NCI-H1092 (cell line): Measurements from ENCODE around the gene RNGTT.
"Not testable (repeated sequence)": the region's sequence is repeated elsewhere in the genome, so short reads cannot be mapped to it uniquely, and the experiment has no call there.

ENCODE experiments used
- DNase-seq: peaks from one replicate; lab custom pipeline; 2025; lab: John Stamatoyannopoulos, UW

Gene RNGTT

DNA sequence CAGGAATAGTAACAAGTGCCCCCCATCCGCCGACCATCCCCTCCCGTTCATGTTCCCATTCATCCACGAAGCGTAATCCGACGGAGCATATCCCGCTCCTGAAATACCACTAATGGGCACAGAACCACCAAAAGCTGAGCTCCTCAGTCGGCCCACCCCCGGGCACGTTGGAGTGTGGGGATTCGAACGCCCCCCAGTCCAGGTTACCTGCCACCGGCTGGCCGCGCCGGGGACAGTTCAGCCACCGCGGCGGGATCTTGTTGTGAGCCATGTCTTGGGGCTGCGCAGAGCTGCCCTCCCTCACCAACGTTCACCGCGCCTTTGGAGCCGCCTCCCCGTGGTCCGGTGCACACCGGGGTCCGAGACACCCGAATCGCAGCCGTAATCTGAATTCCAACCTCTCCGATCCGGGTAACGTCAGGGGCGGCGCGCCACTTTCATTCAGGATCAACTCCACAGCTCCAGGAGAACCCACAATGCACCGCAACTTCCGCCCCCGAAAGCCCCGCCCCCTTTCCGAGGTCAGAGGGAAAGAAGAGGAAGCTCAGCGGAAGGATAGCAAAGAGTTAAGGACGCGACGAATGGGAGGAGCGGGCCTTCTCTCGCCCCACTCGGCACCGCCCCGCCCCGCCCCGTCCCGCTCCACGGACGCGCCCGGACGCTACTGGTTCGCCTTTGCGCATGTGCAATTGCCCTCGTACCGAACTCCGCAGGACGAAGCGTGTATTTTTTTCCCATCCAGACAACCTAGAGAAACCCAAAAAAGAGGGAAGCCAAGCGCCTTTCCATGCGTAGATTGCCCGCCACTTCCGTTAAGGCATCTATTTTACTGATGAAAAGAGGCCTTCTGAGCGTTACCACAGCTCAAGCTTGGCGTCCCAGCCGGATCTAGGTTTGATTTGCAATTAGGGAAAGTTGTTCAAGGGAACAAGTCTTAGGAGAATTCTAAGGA is at the start of gene RNGTT:
Gene RNGTT (minus strand): TSS at position 480 of the 952 bp plus-strand sequence. CDS start 209 bp downstream, at position 271.
- DNase-seq = peak; percentile 95

DNA sequence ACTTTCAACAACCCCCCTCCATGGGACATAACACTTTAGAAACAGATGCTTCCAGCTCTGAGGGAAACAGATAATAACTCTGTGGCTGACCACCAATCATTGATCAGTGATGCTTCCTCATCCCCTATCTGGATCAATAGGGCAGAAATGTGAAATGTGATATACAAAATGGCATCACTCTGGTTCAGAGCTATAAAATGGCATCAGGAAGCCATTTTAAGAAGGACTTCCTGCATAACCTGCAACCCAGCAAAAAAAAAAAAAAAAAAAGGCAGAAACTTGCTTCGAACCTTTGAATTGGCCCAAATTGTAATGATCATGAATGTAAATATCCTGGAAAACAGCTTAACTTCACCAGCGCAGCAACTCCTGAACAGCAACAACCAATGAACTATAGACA is 48.0 kb upstream of the RNGTT start:
- DNase-seq = no peak

DNA sequence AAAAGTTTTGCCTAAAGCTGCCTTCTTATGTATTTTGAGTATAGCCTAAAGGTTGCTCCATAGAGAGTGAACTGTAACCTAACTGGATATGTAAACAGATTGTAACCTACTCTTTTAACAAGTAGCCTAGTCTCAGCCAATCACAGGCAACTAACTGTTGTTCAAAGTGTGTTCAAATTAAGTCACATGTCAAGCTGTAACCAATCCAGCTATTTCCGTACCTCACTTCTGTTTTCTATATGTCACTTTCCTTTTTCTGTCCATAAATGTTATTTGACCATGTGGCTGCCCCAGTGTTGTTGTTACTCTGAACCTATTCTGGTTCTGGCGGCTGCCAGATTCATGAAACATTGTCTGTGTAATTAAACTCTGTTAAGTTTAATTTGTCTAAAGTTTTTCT is 47.4 kb upstream of the RNGTT start:
- no peak for DNase-seq

DNA sequence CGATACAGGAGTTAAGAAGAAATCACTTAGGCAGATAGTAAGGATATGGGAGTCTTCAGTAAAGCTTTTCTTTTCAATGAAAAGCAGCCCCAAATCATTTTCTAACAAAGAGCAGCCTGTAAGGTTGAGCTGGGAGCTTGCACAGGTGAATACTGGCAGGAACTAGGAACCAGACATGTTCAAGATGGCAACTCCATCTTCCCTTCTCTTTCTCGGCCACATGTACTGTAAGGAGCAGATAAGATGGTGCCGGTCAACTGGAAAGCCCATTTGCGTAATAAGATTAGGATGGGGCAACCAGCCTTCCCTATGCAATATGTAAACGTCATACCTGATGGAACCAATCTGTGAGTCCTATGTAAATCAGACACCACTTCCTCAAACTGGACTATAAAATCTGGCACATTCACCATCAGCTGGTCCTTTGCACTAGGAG is 46.2 kb upstream of the RNGTT start:
- DNase-seq = no peak

DNA sequence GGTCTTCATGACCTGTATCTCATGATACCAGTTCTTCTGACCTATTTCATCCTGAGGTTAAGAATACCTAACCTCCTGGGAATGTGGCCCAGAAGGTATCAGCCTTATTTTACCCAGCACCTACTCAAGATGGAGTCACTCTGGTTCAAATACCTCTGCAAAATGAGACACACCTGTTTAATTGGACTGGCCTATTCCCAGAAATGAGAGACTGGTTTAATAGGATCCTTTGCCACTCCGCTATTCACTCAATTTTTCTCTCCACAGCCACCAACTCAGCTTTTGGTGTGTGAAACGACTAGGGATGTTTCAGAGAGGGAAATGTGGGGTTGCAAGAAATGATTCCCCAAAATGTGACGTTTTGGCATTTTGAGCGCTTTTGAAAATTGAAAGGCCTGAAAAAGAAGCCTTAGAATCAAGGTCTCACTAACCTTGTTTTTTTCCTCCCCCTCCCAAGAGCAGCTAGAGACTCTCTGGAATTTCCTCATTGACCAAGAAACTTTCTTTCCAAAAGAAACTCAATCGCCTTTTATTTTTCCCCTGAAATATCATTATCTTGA is 45.5 kb upstream of the RNGTT start:
- DNase-seq = no peak

DNA sequence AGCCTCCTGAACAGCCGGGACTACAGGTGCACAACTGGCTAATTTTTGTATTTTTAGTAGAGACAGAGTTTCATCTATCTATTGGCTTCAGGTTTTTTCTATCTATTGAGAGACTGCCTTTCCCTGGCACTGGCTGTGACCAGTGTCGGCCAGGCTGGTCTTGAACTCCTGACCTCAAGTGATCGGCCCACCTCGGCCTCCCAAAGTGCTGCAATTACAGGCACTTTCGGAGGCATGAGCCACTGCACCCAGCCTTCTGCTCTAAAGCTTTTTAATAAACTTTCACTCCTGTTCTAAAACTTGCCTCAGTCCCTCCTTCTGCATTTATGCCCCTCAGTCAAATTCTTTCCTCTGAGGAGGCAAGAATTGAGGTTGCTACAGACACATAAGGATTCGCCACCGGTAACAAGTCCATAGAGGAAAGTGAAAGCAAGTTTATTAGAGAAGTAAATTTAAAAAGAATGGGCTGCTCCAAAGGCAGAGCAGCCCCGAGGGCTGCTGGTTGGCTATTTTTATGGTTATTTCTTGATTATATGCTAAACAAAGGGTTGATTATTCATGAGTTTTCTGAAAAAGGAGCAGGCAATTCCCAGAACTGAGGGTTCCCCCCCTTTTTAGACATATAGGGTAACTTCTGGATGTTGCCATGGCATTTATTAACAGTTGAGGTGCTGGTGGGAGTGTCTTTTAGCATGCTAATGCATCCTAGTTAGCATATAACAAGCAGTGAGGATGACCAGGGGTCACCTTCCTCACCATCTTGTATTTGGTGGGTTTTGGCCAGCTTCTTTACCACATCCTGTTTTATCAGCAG is 44.8 kb upstream of the RNGTT start:
- no peak for DNase-seq

DNA sequence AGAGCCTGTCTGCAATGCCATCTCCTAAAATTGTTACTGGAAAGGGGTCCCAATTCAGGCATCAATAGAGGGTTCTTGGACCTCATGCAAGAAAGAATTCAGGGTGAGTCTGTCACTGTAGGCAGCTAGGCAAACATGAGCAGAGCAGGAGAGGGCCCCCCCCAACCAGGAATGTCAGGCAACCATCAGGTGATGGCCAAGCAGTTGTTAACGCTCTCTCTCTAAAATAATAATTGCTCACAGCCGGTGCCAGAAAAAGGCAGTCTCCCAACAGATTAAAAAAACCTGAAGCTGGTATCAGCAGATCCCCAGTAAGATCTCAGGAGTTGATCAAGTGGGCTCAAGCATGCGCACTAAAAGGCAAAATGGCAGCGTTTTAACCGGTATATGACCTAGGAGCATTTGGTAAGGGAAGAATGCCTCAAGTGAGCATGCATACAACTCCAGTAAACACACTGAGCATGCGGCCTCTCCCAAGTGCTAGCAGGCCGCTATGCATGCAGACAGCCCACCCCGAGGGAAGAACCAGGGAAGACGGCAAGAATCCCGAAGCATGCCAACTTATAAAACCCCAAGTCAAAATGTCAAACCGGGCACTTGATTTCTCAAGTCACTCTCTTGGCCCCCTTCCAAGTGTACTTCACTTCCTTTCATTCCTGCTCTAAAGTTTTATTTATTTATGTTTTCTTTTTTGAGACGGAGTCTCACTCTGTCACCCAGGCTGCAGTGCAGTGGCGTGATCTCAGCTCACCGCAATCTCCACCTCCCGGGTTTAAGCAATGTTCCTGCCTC is 44.0 kb upstream of the RNGTT start:
- no peak for DNase-seq

DNA sequence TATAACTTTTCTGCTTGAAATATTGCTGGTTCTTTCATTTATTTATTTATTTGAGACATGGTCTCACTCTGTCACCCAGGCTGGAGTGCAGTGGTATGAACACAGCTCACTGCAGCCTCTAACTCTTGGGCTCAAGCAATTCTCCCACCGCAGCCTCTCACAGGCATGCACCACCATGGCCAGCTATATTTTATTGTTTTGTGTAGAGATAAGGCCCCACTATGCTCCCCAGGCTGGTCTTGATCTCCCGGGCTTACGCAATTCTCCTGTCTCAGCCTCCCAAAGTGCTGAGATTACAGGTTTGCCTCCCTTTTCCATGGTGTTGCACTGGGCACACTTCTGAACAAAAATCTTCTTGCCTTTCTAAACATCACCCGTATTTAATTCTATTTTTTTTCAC is 39.1 kb upstream of the RNGTT start:
- DNase-seq = no peak

DNA sequence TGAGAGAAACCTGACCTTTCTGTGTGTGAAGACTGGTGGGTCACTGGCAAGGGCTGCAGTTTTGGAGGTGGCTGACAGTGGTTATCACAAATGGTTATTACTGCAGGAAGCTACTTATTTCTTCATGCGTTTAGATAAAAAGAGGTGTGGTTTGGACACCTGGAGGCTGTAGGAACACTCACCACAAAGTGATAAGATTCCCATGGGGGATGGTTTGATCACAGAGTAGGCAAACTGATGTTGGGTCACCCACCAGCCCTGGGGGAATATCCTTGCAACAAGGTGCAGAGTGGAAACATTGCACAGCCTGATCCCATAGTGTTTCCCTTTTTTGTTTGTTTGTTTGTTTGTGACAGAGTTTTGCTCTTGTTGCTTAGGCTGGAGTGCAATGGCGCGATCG is 33.9 kb upstream of the RNGTT start:
- no peak for DNase-seq

DNA sequence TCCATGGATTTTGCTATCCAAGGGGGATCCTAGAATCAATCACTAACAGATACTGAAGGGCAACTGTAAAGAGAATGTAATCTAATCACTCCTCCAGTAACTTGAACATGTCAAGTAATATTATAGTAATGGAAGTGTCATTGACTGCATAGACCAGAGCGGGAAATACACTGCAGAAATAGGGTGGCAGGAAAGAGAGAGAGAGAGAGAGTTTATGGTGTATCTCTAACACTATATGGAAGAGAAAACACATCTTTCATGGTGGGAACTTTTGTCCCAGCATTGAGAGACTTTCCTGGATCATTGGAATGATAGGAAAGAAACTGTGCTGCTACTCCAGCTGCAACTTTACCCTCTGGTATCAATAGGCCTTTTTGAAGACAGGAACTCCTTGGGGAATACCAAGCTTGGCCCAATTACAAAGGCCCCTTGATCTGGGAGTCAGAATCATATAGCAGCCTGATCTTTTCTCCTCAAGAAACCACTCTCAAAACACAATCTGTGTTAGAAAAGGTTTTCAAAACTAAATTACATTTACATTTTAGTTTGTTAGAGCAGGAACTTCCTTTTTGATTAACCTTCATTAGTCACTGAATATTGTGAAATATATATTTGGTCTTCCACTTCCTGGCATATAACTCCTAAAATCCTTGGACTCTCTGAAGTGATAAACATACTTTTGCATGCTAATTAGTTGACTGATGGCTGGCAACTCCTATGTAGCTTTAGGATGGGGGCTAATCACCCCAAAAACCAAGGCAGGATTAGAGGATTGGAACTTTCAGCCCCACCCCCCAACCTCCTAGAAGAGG is 29.5 kb upstream of the RNGTT start:
- DNase-seq = no peak

DNA sequence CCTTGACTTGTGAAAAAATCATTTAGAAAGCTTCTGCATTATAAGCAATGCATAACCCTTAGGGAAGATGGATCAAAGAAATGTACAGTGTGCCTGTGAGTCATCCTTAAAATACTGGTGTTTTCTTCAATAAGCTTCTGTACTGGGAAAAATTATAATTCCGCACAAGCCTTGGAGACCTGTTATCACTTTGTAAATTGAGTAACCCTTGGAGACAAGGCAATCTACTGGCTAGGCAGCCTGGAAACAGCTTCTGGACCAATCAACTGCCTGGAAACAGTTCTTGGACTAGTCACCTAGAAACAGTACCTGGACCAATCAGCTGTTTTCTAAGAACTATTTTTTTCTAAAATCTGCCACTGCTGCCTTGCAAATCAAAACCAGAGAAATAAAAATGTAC is 25.8 kb upstream of the RNGTT start:
- no peak for DNase-seq

DNA sequence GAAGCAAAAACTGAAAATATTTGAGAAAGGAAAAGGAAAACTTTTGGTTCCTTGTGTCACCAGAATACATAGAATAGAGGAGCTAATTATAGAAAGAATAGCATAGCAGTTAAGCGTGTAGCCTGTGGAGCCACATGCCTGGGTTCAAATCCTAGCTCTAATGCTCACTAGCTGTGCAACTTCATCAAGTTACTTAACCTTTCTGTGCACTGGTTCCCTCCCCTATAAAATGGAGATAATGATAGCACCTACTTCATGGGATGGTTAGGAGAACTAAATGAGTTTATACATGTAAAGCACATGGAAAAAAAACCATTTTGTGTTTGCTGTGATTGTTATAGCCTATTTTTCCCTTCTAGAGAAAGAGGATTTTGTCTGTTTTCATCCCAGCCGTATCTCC is 24.5 kb upstream of the RNGTT start:
- DNase-seq = no peak

DNA sequence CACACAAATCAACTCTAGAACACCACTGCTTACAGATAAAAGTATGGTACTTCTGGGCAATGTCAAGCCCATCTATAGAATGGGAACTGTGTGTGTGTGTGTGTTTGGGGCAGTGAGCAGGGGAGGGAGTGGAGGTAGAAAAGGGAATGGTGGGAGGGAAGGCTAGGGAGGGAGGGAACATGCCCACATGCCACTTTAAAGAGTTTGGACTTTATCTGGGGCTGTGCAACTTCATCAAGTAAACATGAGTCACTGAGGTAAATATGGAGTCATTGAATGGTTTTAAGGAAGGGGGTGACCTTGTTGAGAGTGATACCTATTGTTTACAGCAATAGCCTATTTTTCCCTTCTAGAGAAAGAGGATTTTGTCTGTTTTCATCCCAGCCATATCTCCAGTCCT is 22.5 kb upstream of the RNGTT start:
- DNase-seq = no peak

DNA sequence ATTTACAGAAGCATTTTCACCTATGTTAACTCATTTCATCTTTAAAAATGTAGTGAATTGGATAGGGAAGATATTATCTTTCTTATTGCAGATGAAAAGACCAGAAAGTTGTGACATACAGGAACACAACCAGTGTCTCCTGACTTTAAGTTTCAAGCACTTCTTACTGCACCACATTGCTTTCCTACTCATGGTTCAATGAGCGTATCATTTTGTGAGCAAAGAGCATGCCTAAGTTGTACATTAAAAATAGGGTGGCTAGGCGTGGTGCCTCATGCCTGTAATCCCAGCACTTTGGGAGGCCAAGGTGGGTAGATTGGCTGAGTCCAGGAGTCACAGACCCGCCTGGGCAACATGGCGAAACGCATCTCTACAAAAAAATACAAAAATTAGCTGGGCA is 21.2 kb upstream of the RNGTT start:
- DNase-seq = no peak

DNA sequence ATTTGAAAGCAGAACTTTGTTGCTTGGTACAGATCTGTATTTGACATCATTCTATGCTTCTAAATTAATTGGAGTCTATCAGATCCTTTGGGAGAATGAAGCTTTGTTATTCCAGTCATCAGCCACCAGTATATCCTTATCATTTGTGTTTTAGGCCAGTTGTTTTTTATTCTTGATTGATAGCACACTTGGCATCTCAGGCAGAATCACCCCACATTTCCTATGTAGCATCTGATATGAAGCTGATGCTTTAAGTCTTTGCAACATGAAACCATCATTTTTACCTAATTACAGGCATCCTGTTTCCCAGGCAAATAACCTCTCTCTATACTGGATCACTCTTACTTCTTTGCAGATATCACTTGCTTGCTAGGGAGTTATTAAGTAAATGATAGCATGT is 20.7 kb upstream of the RNGTT start:
- DNase-seq = no peak

DNA sequence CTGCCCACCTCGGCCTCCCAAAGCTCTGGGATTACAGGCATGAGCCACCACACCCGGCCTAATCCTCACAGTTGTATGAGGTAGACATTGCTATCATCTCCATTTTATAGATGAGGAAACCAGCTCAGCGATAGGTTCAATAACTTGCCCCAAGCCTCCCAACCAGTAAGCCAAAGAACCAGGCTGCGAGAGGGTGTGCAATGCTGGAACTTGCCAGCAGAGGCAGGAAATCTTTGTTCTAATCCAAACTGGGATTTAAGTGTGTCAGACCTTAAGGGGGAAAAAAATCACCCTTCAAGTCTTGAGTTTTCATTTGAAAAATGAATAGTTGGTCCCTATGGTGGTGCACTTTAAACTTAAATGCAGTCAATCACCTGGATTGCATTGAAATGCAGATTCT is 20.1 kb upstream of the RNGTT start:
- DNase-seq = no peak

DNA sequence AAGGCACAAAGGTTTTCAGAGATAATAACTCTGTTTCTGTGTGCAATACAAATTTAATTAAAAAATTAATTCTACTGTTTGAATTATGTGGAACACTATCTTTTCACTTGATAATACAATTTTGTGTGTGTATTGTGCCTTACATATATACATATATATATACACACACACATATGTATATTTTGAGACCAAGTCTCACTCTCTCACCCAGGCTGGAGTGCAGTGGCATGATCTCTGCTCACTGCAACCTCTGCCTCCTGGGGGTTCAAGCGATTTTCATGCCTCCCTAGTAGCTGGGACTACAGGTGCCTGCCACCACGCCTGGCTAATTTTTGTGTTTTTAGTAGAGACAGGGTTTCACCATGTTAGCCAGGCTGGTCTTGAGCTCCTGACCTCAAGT is 19.7 kb upstream of the RNGTT start:
- DNase-seq = not testable (repeated sequence)

DNA sequence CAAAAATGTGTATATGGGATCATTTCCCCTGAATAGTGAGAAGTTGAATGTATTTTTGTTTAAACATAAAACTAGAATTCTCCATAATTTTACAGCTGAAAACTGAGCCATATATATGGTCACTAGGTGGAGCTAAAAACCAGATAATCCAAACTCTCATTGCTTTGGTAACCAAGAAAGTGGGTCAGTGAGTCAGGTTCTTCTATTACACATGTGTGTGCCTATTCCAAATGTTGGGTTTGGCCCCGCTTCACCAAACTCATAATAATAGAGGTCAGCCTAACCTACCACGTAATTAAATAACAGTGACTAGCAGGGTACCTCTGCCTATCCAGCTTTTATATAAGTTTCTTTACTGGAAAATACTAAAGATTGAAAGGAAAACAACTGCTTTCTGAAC is 19.3 kb upstream of the RNGTT start:
- DNase-seq = peak; percentile 17

DNA sequence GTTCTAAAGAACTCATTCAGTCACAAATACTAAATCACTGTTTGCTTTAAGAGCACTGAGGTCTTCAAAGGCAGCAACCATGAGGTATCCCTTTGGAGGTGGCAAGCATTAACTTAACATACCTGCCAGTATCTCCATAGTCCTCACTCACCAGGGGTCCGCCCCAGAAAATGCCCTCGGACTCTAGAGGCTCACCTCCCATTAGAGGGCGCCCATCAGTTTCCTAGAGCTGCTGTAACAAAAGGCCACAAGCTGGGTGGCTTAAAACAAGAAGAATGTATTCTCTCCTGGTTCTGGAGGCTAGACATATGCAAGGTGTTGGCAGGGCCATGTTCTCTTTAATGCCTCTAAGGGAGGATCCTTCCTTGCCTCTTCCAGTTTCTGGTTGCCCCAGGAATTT is 12.0 kb upstream of the RNGTT start:
- DNase-seq = no peak

DNA sequence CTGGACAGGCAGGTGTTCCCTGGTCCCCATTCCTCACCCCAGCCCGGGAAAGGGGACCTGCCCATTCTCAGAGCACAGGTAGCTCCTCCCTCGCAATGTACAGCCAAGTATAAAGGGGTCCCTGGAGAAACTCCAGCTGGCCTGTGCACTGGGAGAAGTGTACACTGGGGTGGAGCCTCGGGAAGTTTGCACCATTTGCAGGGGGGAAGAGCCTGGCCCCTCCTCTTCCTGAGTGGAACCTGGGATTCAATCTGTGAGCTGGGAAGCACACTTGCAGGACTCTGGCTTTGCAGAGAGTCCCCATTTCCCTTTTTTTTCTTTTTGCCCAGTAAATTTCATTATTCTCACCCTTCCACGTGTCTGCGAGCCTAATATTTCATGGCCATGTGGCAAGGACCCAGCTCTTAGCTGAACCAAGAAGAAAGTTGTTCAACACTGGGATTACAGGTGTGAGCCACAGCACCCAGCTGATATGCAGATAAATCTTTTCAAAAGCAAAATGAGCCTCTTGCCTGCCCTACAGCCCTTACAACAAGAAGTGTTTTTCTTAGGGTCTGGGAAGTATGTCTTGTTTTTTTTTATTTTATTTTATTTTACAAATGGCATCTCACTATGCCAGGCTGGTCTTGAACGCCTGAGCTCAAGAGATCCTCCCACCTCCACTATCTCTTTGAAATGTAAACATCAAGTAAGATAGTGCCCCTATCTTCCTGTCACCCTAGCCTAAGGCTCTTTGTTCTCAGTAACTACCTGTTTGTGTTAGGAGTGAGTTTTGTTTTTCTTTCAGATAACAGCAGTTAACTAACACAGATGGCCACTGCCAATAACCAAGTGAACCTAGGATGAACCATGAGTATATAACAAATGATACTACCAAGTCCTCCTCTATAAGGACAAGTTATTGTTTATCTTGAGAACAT is 9.3 kb upstream of the RNGTT start:
- DNase-seq = no peak
